HEK293 (cell line): ENCODE data around the gene EEFSEC.
A peak's percentile ranks its signal among the peaks of the same experiment; 100 is the strongest.

Experiments used
- CTCF ChIP-seq: fragments of 450-650 bp; formaldehyde crosslinking; IDR thresholded peaks from 2 replicates; pipeline ENCODE4 v1.5.1; 2016; ENCODE audit warnings: missing biosample characterization, missing genetic modification characterization
- ZBTB17 ChIP-seq: fragments of 450-650 bp; formaldehyde crosslinking; IDR thresholded peaks from 2 replicates; pipeline ENCODE4 v1.5.1; 2016; ENCODE audit warnings: missing biosample characterization, missing genetic modification characterization
- ZBTB6 ChIP-seq: fragments of 450-650 bp; formaldehyde crosslinking; IDR thresholded peaks from 2 replicates; pipeline ENCODE4 v1.5.1; 2017; ENCODE audit warnings: missing biosample characterization, missing genetic modification characterization
- ZBTB7A ChIP-seq: fragments of 450-650 bp; formaldehyde crosslinking; IDR thresholded peaks from 2 replicates; pipeline ENCODE4 v1.5.1; 2016; ENCODE audit warnings: low read depth, missing biosample characterization, missing genetic modification characterization
- ZNF146 ChIP-seq: fragments of 450-650 bp; formaldehyde crosslinking; IDR thresholded peaks from 2 replicates; pipeline ENCODE4 v1.5.1; 2016; ENCODE audit warnings: missing biosample characterization, missing genetic modification characterization
- ZNF24 ChIP-seq: fragments of 450-650 bp; formaldehyde crosslinking; IDR thresholded peaks from 2 replicates; pipeline ENCODE4 v1.5.1; 2016; ENCODE audit warnings: missing biosample characterization, missing genetic modification characterization
- ZNF362 ChIP-seq: fragments of 450-650 bp; formaldehyde crosslinking; IDR thresholded peaks from 2 replicates; pipeline ENCODE4 v1.5.1; 2016; ENCODE audit warnings: missing biosample characterization, missing genetic modification characterization

GRCh38 chr3:128423525-128424147, 270.4 kb downstream of the EEFSEC start:
- TF ChIP-seq ZNF362 (tag by site-specific recombination) = no peak
- no peak for TF ChIP-seq CTCF (tag by site-specific recombination)
- TF ChIP-seq ZBTB17 (tag by site-specific recombination) = peak; percentile 10; the same call in 1 of the 2 replicates
- TF ChIP-seq ZBTB6 (tag by site-specific recombination) = no peak
- TF ChIP-seq ZNF146 (tag by site-specific recombination) = no peak
- no peak for TF ChIP-seq ZNF24
- no peak for TF ChIP-seq ZBTB7A
